Breast epithelium (tissue), 4 donors: ENCODE results near the gene C1QTNF5. TPM values are rescaled to one million over a fixed set of nuclear protein-coding genes. Genes with fewer than 3 reads are reported as not detected.

ENCODE experiments used
- DNase-seq, 2 donors: peaks; one replicate each; pipeline ENCODE4 v3.0.0-alpha.2; 2019; ENCODE audit warnings: low spot score in 2 of 2
- H3K27ac ChIP-seq, 2 donors: fragments of 200-600 bp; sonication (generic) in 1 of 2; one replicate each; pipeline ENCODE4 v1.5.1; 2016 to 2019; ENCODE audit warnings: mild to moderate bottlenecking in 1 of 2
- H3K27me3 ChIP-seq, 2 donors: fragments of 200-600 bp; sonication (generic) in 1 of 2; one replicate each; pipeline versions ENCODE4 v1.5.1 to v1.6.0; 2017 to 2019; ENCODE audit warnings: control low read depth in 1 of 2, mild to moderate bottlenecking in 1 of 2
- H3K36me3 ChIP-seq: fragments of 200-600 bp; one replicate; pipeline ENCODE4 v1.5.1; 2019
- H3K4me1 ChIP-seq, 2 donors: fragments of 200-600 bp; sonication (generic); one replicate each; pipeline ENCODE4 v1.5.1; 2016 to 2019; ENCODE audit warnings: control low read depth in 1 of 2
- H3K4me3 ChIP-seq, 3 donors: fragments of 200-600 bp; sonication (generic); 1 replicate in 2 of 3; 2 replicates in 1 of 3; pipeline ENCODE4 v1.5.1; 2016 to 2019; ENCODE audit warnings: mild to moderate bottlenecking in 3 of 3, moderate library complexity in 2 of 3
- H3K9me3 ChIP-seq, 2 donors: fragments of 200-600 bp; sonication (generic) in 1 of 2; one replicate each; pipeline ENCODE4 v1.5.1; 2016 to 2019; ENCODE audit warnings: control low read depth in 1 of 2
- CTCF ChIP-seq, 3 donors: fragments of 450-650 bp; IDR thresholded peaks; one replicate each; pipeline ENCODE4 v1.5.1; 2016 to 2017; ENCODE audit warnings: antibody characterized with exemption in 3 of 3, mild to moderate bottlenecking in 3 of 3, moderate library complexity in 3 of 3
- POLR2A ChIP-seq: fragments of 450-650 bp; IDR thresholded peaks from one replicate; pipeline ENCODE4 v1.6.1; 2016; ENCODE audit warnings: antibody characterized with exemption, mild to moderate bottlenecking, moderate library complexity
- POLR2AphosphoS5 ChIP-seq, 3 donors: sonication (generic); formaldehyde crosslinking; IDR thresholded peaks; one replicate each; pipeline ENCODE4 v1.6.1; 2017; ENCODE audit warnings: antibody characterized with exemption in 3 of 3
- intact Hi-C: fragments of 100-400 bp; cut with DNase I; formaldehyde crosslinking; loops from one replicate; pipeline ENCODE4 v1.15.1; 2023; ENCODE audit warnings: low total_unique reads
- total RNA-seq, 3 donors: library from RNA; depleted of rRNA; stranded (reverse); fragments of >200 nt; gene quantifications; one replicate each; pipeline ENCODE4 v1.1.0, GENCODE V29; 2016

The C1QTNF5 gene
- total RNA-seq, 3 donors from 2014 or later, result 14.3 to 55.0 (median 38.0) TPM

GRCh38 chr11:119307974-119308373 is 32.7 kb downstream of the C1QTNF5 start:
- Histone ChIP-seq H3K4me1 (no peaks in the 10 kb centered on the region), H3K27me3 (no peaks in the 10 kb centered on the region), H3K36me3 (no peaks in the 10 kb centered on the region), H3K4me3 (no peak overlapping the region), H3K9me3 (no peaks in the 10 kb centered on the region), H3K27ac (peak overlapping the region in 1 of 2 donors; percentile 25)
- DNase-seq, result no peak
- TF ChIP-seq CTCF (IDR thresholded peaks at IDR 0.05), result no peak
- intact Hi-C loops, result no loop called here

- Histone ChIP-seq H3K36me3 (no peaks in the 10 kb centered on the region), H3K27me3 (no peaks in the 10 kb centered on the region), H3K9me3 (no peaks in the 10 kb centered on the region), H3K4me1 (no peaks in the 10 kb centered on the region), H3K4me3 (no peak overlapping the region), H3K27ac (peak overlapping the region in 1 of 2 donors; percentile 63)
- no peak for TF ChIP-seq CTCF (IDR thresholded peaks at IDR 0.05)
- DNase-seq, result no peak
- intact Hi-C loops, result no loop called here
Measured at GRCh38 chr11:119307219-119307618, 33.5 kb downstream of the C1QTNF5 start.

DNA sequence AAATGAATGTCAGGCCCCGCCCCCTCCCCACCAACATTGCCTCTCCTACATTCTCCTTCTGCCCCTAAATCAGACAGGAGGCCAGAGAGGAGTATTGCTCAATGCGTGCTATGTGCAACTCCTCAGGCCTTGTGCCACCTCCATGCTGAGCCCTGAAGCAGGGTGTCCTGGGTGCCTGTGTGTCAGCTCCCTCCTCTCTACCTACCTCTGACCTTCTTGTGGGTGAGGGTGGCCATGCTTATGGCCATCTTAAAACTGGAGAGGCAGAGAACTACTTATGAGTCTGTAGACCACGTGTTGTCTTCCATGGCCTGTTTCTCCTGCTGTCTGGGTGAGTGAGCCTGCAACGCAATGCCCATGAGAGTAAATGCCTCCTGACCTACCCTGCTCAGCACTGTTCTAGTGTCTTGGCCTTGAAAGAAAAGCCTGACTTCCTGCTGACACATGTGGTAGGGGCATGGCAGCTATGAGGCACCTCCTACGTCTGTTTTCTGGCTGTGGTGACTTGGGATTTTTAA is 34.3 kb downstream of the C1QTNF5 start:
- H3K4me3 ChIP-seq, result no peak overlapping the region
- no peak for DNase-seq
- no peaks in the 10 kb centered on the region for H3K4me1 ChIP-seq
- intact Hi-C loops, result no loop called here
- H3K36me3 ChIP-seq, result no peaks in the 10 kb centered on the region
- no peaks in the 10 kb centered on the region for H3K27me3 ChIP-seq
- TF ChIP-seq CTCF (IDR thresholded peaks at IDR 0.05) (no peak), POLR2AphosphoS5 (IDR thresholded peaks at IDR 0.05) (peak in 1 of 3 donors; percentile 35)
- no peaks in the 10 kb centered on the region for H3K9me3 ChIP-seq
- peak overlapping the region; percentile 55 to 77 for H3K27ac ChIP-seq

GRCh38 chr11:119305556-119306372 is 34.9 kb downstream of the C1QTNF5 start:
- TF ChIP-seq POLR2AphosphoS5 (IDR thresholded peaks at IDR 0.05) (no peak), CTCF (IDR thresholded peaks at IDR 0.05) (no peak), POLR2A (no peak)
- DNase-seq, result no peak
- Histone ChIP-seq H3K4me3 (no peak overlapping the region), H3K4me1 (no peaks in the 10 kb centered on the region), H3K36me3 (no peaks in the 10 kb centered on the region), H3K27me3 (no peaks in the 10 kb centered on the region), H3K9me3 (no peaks in the 10 kb centered on the region), H3K27ac (peak overlapping the region; percentile 55 to 77)
- intact Hi-C loops, result no loop called here

- intact Hi-C loops, result no loop called here
- Histone ChIP-seq H3K4me3 (no peak overlapping the region), H3K27me3 (no peaks in the 10 kb centered on the region), H3K4me1 (peaks cover 0 to 7% of the 10 kb centered on the region in 2 donors), H3K9me3 (no peaks in the 10 kb centered on the region), H3K36me3 (no peaks in the 10 kb centered on the region), H3K27ac (no peak overlapping the region)
- DNase-seq, result peak in 1 of 2 donors; percentile 1
- TF ChIP-seq POLR2A (no peak), POLR2AphosphoS5 (IDR thresholded peaks at IDR 0.05) (no peak), CTCF (IDR thresholded peaks at IDR 0.05) (no peak)
Measured at GRCh38 chr11:119303227-119303718, 37.4 kb downstream of the C1QTNF5 start.
